NCI-H1930 (cell line): ENCODE measurements around the gene ART5.
"Not testable (repeated sequence)": the region's sequence is repeated elsewhere in the genome, so short reads cannot be mapped to it uniquely, and the experiment has no call there.

ENCODE experiments used
- DNase-seq, 2 experiments: peaks; one replicate each; lab custom pipeline; 2025; lab: John Stamatoyannopoulos, UW

The ART5 gene

DNA sequence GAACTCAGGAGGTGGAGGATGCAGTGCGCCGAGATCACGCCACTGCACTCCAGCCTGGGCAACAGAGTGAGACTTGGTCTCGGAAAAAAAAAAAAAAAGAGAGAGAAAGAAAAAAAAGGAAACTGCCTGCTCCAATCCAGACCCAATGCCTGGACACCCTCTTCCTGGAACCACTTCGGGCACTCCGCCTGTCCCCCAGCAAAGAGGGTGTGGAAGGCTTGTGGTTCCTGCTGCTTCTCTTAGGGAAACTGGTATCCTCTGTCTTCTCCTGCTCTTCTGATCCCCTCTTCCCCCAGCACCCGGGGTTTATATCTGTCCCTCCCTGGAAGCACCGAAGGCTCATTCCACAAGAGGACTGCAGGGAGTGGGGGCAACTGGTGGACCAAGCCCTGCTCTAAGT lies 16.5 kb upstream of the ART5 start:
- DNase-seq, result no peak

DNA sequence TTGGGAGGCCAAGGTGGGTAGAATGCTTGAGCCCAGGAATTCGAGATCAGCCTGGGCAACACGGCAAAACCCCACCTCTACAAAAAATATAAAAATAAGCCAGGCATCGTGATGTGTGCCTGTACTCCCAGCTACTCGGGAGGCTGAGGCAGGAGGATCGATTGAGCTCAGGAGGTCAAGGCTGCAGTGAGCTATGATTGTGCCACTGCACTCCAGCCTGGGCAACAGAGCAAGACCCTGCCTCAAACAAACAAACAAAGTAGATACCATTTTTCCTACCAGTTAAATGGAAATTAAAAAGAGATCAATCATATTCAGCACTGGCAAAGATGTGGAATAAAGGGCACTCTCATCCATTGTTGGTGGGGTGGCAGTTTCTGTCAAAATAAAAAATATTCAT lies 15.5 kb upstream of the ART5 start:
- DNase-seq, result not testable (repeated sequence)

GRCh38 chr11:3655547-3655946 lies 13.8 kb upstream of the ART5 start:
- no peak for DNase-seq

DNA sequence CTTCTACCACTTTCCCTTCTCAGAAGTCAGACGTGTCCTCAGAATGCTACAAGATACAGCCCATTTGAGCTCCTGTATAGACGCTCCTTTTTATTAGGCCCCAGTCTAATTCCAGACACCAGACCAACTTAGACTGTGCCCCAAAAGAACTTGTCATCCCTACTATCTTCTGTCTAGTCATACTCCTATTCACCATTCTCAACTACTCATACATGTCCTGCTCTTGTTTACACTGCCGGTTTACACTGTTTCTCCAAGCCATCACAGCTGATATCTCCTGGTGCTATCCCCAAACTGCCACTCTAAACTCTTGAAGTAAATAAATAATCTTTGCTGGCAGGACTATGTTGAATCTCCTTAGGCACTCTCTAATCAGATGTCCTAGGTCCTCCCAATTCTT lies 10.7 kb upstream of the ART5 start:
- not testable (repeated sequence) for DNase-seq

- DNase-seq, result not testable (repeated sequence)
Measured at GRCh38 chr11:3649374-3649773, 7.6 kb upstream of the ART5 start.

DNA sequence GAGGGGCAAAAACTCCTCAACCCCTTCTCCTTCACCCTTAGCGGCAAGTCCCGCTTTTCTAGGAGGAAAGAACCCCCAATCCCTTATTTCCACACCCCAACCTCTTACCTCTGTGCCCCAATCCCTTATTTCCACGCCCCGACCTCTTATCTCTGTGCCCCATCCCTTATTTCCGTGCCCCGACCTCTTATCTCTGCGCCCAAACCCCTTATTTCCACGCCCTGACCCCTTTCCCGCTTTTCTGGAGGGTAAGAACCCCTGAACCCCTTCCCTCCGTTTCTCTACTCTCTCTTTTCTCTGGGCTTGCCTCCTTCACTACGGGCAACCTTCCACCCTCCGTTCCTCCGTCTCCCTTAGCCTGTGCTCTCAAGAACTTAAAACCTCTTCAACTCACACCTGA lies 7.1 kb upstream of the ART5 start:
- not testable (repeated sequence) for DNase-seq

GRCh38 chr11:3645552-3645951 lies 3.8 kb upstream of the ART5 start:
- no peak for DNase-seq

DNA sequence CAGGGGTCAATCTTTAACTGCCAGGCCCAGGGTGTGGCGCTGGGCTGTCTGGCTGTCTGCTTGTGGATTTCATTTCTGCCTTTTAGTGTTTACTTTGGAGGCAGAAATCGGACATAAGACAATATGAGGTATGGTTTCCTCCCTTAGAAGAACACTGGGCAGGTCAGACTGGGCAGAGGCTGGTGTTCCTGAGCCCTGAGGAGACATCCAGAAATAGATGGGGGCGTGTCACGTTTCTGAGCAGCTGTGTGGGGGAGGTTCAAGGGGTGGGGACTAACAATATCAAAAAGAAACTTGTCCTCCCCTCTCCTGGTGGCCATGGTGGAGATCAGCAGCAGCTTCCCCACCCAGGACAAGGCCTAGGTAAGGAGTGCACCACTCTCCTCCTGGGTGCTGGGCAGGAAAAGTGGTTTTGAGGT lies 3.0 kb upstream of the ART5 start, which contains the start of gene ART1:
ART1 (plus strand) TSS at position 312 of the 419 bp plus-strand sequence. CDS start 14,086 bp downstream, outside the sequence.
- DNase-seq, result no peak

DNA sequence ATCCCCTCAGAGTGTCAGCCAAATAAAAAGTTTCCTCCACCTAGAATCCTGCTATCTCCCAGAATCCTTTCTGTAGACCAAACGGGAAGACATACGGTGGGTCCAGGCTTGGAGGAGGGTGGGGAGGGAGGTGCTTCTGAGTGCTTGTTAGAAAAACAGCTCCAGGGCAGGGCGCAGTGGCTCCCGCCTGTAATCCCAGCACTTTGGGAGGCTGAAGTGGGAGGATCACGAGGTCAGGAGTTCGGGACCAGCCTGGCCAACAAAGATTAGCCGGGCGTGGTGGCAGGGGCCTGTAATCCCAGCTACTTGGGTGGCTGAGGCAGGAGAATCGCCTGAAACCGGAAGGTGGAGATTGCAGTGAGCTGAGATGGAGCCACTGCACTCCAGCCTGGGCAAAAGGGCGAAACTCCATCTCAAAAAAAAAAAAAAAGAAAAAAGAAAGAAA lies 1.3 kb upstream of the ART5 start:
- DNase-seq, result not testable (repeated sequence)

DNA sequence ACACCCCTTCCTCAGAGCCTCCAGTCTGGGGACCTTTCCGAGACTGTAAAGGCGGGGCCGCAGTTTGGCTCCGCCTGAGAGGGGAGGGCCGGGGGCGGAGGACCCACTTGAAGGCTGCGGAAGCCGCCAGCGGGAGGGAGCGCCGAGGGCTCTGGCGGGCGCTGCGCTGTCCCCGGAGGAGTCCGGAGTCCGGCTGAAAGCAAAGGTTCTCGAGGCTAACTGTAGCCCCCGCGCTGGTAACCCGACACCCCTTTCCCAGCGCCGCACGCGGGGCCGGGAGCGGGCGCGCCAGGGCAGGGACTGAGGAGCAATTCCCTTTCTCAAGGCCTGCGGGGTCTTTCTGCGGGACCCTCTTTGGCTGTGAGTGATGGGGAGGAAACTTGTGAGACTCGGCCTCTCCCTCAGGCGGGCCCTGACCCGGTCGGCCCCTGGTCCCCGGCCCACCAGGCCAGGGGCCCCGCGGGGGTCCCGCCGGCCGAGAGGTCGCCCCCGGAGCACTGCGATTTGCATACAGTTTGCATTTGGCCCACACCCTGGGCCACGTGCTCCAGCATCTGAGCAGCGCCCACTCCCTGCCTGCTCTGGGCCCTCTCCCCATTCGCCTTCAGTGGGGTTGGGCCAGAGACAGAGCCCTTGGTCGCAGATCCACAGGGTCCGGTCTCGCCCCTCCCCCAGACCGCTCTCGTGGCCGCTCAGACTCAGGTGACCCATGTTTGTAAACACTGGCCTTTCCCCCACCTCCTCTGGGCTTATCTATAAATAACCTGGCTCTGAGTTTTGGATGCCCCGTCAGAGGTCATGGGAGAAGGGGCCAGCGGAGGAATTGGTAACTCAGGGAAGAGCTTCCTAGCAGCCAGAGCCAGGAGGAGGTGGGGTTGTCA lies 519 bp upstream of the ART5 start:
- DNase-seq, result peak; percentile 58 to 72

DNA sequence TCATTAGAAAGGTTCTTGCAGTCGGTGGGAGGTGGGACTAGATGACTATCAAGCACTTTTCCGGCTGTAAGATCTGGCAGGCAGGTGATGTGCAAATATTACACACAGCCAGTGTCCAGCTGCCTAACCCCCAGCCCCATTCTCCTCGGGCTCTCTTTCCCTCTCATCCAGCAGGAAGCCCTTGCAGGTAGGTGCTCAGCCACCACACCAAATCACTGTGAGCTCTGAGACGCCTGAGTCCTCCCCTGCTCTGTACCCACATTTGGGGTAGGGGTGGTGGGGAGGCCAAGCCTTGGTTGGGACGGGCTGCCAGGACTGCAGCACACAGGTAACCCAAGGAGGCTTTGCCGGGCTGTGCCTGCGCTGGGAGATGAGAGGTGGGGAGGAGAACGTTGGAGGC lies 601 bp downstream of the ART5 start:
- no peak for DNase-seq

- DNase-seq, result no peak
Measured at GRCh38 chr11:3639841-3640240, 2.0 kb downstream of the ART5 start.

DNA sequence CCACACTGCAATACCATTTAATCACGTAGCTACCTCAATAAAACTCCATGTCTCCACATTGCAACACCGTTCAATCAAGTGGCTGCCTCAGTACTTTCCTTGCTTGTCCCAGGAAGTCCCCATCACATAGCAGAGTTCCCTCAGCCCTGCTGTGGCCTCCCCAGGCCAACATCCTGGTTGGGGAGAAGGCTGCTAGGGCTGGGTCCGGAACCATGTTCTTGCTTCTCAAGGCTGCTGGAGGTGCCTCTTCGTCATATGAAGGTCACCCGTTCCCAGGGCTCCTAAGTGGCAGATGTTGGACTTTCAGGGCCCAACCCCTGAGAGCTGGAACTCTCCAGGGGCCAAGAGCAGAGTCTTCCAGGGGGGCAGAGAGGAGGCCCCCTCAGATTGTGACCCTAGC lies 3.3 kb downstream of the ART5 start:
- DNase-seq, result no peak

GRCh38 chr11:3637201-3637600 lies 4.6 kb downstream of the ART5 start:
- no peak for DNase-seq

- no peak for DNase-seq
Measured at GRCh38 chr11:3635641-3636375, 6.0 kb downstream of the ART5 start.

- DNase-seq, result no peak
Measured at GRCh38 chr11:3632070-3632660, 9.6 kb downstream of the ART5 start.

- DNase-seq, result no peak
Measured at GRCh38 chr11:3631331-3631730, 10.5 kb downstream of the ART5 start.

DNA sequence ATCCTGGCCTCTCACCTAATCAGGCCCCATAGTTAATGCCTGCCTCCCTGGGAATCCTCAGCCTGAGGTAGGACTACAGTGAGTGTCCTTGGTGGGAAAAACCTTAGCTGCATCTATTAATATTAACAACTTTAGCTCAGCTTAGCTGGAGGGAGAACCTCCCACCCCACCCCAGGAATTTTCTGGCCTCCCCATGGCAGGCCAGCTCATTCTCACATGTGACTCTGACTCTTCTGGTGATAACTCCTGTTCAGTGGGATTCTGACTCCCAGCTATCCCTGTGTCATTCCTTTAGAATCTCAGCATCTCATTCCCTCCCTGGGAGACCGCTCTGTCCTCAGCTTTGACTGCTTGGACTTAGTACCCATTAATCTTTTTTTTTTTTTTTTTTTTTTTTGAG lies 14.5 kb downstream of the ART5 start:
- DNase-seq, result no peak

- no peak for DNase-seq
Measured at GRCh38 chr11:3626250-3626960, 15.4 kb downstream of the ART5 start.

GRCh38 chr11:3623767-3624458 lies 17.9 kb downstream of the ART5 start:
- no peak for DNase-seq

DNA sequence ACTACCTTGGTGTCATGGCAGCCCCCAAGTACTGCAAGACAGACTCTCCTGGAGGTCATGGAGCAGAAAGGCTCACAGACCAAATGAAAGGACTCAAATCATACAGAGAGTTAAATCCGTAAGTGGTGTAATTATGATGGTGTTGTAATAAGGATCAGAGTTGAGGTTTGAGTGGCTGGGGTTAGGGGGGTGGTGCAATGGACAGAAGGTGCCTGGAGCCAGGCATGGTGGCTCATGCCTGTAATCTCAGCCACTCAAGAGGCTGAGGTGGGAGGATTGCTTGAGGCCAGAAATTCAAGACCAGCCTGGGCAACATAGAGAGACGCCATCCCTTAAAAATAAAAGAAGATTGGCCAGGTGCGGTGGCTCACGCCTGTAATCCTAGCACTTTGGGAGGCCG lies 18.7 kb downstream of the ART5 start:
- DNase-seq, result no peak
